Measurements from ENCODE around the gene SPINK1.

DNA sequence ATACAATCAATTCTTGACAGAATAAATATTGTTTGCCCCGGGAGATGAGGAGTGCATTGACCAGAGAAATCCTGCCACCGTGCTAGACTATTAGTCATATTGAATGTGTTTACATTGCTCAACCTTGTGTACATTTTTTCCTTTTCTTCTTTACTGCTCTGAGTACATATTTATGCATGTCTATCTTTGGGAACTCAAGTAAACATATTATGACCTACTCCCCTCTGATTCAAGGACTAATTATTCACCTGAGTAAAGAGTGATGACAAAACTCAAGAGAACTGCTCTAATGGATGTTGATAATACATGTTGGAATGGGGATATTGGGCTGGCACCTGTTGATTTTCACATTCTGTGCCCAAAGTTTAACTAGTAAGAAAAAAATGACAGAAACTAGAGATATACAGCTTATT is 3.9 kb upstream of the SPINK1 start:
- TF ChIP-seq, protein P1, sequence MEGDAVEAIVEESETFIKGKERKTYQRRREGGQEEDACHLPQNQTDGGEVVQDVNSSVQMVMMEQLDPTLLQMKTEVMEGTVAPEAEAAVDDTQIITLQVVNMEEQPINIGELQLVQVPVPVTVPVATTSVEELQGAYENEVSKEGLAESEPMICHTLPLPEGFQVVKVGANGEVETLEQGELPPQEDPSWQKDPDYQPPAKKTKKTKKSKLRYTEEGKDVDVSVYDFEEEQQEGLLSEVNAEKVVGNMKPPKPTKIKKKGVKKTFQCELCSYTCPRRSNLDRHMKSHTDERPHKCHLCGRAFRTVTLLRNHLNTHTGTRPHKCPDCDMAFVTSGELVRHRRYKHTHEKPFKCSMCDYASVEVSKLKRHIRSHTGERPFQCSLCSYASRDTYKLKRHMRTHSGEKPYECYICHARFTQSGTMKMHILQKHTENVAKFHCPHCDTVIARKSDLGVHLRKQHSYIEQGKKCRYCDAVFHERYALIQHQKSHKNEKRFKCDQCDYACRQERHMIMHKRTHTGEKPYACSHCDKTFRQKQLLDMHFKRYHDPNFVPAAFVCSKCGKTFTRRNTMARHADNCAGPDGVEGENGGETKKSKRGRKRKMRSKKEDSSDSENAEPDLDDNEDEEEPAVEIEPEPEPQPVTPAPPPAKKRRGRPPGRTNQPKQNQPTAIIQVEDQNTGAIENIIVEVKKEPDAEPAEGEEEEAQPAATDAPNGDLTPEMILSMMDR (conservative IDR thresholded peaks at IDR 0.05; ENCODE audit: low read depth, low read length) = no peak
- TF ChIP-seq POLR2A (IDR thresholded peaks at IDR 0.05; ENCODE audit: low read depth, low read length) = no peak
